Spleen (tissue), 11 donors: Measurements from ENCODE around the gene ARSG. TPM values are rescaled to one million over a fixed set of nuclear protein-coding genes. Genes with fewer than 3 reads are reported as not detected.

Experiments used
- DNase-seq: peaks from one replicate; pipeline ENCODE4 v3.0.0-alpha.2; 2020
- H3K27ac ChIP-seq, 8 donors: fragments of 200-600 bp; sonication (generic) in 7 of 8; 1 replicate in 4 of 8; 2 replicates in 4 of 8; pipeline versions ENCODE4 v1.5.0 to v1.8.0; 2016 to 2021; ENCODE audit warnings: inconsistent platforms in 4 of 8, mild to moderate bottlenecking in 4 of 8, moderate library complexity in 1 of 8
- H3K27me3 ChIP-seq, 7 donors: fragments of 200-600 bp; sonication (generic) in 6 of 7; replicated peaks in 1 of 7; 1 replicate in 4 of 7; 2 replicates in 3 of 7; pipeline versions ENCODE4 v1.5.0 to v1.8.0; 2016 to 2021; ENCODE audit warnings: inconsistent platforms in 3 of 7, mild to moderate bottlenecking in 1 of 7
- H3K36me3 ChIP-seq, 6 donors: fragments of 200-600 bp; sonication (generic) in 5 of 6; 1 replicate in 4 of 6; 2 replicates in 2 of 6; pipeline versions ENCODE4 v1.5.0 to v1.8.0; 2016 to 2021; ENCODE audit warnings: inconsistent platforms in 2 of 6
- H3K4me1 ChIP-seq, 6 donors: fragments of 200-600 bp; sonication (generic) in 5 of 6; 1 replicate in 3 of 6; 2 replicates in 3 of 6; pipeline versions ENCODE4 v1.5.0 to v1.8.0; 2016 to 2021; ENCODE audit warnings: inconsistent platforms in 3 of 6
- H3K4me3 ChIP-seq, 8 donors: fragments of 200-600 bp; sonication (generic) in 7 of 8; 1 replicate in 4 of 8; 2 replicates in 4 of 8; pipeline versions ENCODE4 v1.5.0 to v1.8.0; 2016 to 2021; ENCODE audit warnings: inconsistent platforms in 4 of 8, mild to moderate bottlenecking in 4 of 8, moderate library complexity in 2 of 8
- H3K9me3 ChIP-seq, 8 donors: fragments of 200-600 bp; sonication (generic) in 7 of 8; 1 replicate in 4 of 8; 2 replicates in 4 of 8; pipeline versions ENCODE4 v1.5.0 to v1.8.0; 2016 to 2021; ENCODE audit warnings: inconsistent platforms in 4 of 8
- POLR2A ChIP-seq, 3 donors: fragments of 450-650 bp; IDR thresholded peaks; one replicate each; pipeline ENCODE4 v1.5.1; 2017; ENCODE audit warnings: antibody characterized with exemption in 3 of 3, mild to moderate bottlenecking in 1 of 3
- POLR2AphosphoS5 ChIP-seq, 3 donors: sonication (generic); formaldehyde crosslinking; IDR thresholded peaks; one replicate each; pipeline ENCODE4 v1.5.1; 2017; ENCODE audit warnings: antibody characterized with exemption in 3 of 3
- WGBS, 5 donors: extraction: QIAGEN DNeasy Blood & Tissue Kit in 3 of 5; methylation state at CpG; one replicate each; pipeline versions ENCODE4 v1.1.5 to v1.1.7; 2013 to 2018; 5-methylcytosine and 5-hydroxymethylcytosine counted together
- intact Hi-C: fragments of 100-400 bp; cut with DNase I; formaldehyde crosslinking; loops from one replicate; pipeline ENCODE4 v1.15.0; 2023; ENCODE audit warnings: low total_unique reads
- microRNA-seq, 3 donors: library from miRNA; unstranded; fragments of <30 nt; microRNA quantifications; one replicate each; pipeline versions ENCODE4 to v1.1.0, GENCODE V29; 2019 to 2020
- polyA plus RNA-seq, 3 donors: library from polyadenylated mRNA; stranded (reverse); fragments of 200-250 nt; gene quantifications; one replicate each; pipeline ENCODE4 v1.2.1, GENCODE V29; 2013
- small RNA-seq, 4 donors: library from RNA; depleted of rRNA; stranded (forward); fragments of <200 nt; gene quantifications; one replicate each; pipeline ENCODE3, GENCODE V24; 2016
- total RNA-seq, 7 donors: library from RNA; depleted of rRNA in 3 of 7; stranded (reverse); fragments of >200 nt in 3 of 7; fragmentation: NEBNext Ultra II Directional in 4 of 7; extraction: Animal tissue kit (Norgen Biotek cat#: 25700) in 4 of 7; gene quantifications; one replicate each; pipeline versions ENCODE4 v1.1.0 to v1.2.1, GENCODE V29; 2016 to 2021
- TF ChIP-seq, protein P1 (sequence below), 11 experiments: fragments of 200-600 bp in 7 of 11; fragments of 450-650 bp in 4 of 11; sonication (generic) in 4 of 11; IDR thresholded peaks in 8 of 11; conservative IDR thresholded peaks in 3 of 11; 1 replicate in 7 of 11; 2 replicates in 4 of 11; pipeline versions ENCODE4 v1.4.0 to v1.8.0; 2016 to 2021; ENCODE audit warnings: antibody characterized with exemption in 11 of 11, inconsistent platforms in 4 of 11, mild to moderate bottlenecking in 1 of 11
- donor health status: healthy with polysubstance abuse.
- donor health status: DM: no; HTN: no; CAD: no; lungs with moderate emphysema.
- donor health status: DM: no; HTN: no; CAD: no.
- donor health status: Bipolar disorder and iron deficiency.
- donor health status: healthy.
- donor health status: DM: no; HTN: no; CAD: no.
- donor health status: DM: yes; HTN: yes; CAD: no.

ARSG gene
- total and polyA plus RNA-seq, 10 donors = 1.5 to 24.3 (median 14.2) TPM

DNA sequence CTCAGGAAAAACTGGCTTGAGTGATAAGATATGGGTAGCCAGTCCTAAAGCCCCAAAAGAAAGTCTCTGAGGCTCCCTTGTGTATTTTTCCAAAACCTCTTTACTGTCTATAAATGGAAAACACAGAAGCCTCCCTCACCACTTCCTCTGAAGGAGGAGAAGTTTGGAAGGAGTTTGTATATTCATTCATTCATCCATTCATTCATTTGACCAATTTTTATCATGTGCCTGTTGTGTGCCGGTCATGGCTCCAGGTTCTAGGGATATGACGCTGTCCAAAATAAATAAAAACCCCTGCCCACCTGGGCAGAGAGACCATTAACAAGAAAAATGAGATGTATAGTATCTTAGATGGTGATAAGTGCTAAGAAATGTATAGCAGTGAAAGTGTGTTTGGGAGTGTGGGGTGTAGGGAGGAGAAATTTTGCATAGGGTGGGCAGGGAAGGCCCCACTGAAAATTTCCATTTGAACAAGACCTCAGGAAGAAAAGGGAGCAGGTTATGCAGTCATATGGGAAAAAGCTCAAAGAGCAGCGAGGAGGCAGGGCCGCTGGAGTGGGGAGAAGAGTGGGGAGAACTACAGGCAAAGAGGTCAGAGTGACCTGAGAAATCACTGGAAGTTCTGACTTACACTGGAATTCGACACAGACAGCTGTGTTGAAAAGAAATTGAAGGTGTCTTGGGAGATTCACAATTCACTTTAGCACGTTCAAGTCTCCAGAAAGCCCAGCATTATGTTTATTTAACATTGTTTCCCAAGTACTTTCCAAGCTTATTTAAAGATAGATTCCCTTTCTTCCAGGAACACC is 172.1 kb downstream of the ARSG start:
- TF ChIP-seq, protein P1, sequence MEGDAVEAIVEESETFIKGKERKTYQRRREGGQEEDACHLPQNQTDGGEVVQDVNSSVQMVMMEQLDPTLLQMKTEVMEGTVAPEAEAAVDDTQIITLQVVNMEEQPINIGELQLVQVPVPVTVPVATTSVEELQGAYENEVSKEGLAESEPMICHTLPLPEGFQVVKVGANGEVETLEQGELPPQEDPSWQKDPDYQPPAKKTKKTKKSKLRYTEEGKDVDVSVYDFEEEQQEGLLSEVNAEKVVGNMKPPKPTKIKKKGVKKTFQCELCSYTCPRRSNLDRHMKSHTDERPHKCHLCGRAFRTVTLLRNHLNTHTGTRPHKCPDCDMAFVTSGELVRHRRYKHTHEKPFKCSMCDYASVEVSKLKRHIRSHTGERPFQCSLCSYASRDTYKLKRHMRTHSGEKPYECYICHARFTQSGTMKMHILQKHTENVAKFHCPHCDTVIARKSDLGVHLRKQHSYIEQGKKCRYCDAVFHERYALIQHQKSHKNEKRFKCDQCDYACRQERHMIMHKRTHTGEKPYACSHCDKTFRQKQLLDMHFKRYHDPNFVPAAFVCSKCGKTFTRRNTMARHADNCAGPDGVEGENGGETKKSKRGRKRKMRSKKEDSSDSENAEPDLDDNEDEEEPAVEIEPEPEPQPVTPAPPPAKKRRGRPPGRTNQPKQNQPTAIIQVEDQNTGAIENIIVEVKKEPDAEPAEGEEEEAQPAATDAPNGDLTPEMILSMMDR (IDR thresholded peaks at IDR 0.05 in 8 of 11, conservative IDR thresholded peaks at IDR 0.05 in 3 of 11) = peak in 3 of 11 experiments; percentile 37 to 64 (median 48)
- no peak for TF ChIP-seq POLR2AphosphoS5 (IDR thresholded peaks at IDR 0.05)
- TF ChIP-seq POLR2A (IDR thresholded peaks at IDR 0.05) = no peak
- no peaks in the 10 kb centered on the region for H3K27me3 ChIP-seq
- no peak overlapping the region for H3K4me3 ChIP-seq
- intact Hi-C loops = loop anchor here (10.0 kb wide), 2 partner anchors 199 to 289 kb away; no protein-coding TSS in a partner anchor
- no peaks in the 10 kb centered on the region for H3K36me3 ChIP-seq
- WGBS, 5 donors = 53 to 64% (median 60%) methylated on average over 6 of the region's 6 CpGs
- H3K4me1 ChIP-seq = peaks cover 0 to 52% (median 41%) of the 10 kb centered on the region in 6 donors
- DNase-seq = no peak
- H3K27ac ChIP-seq = no peak overlapping the region
- no peaks in the 10 kb centered on the region for H3K9me3 ChIP-seq

DNA sequence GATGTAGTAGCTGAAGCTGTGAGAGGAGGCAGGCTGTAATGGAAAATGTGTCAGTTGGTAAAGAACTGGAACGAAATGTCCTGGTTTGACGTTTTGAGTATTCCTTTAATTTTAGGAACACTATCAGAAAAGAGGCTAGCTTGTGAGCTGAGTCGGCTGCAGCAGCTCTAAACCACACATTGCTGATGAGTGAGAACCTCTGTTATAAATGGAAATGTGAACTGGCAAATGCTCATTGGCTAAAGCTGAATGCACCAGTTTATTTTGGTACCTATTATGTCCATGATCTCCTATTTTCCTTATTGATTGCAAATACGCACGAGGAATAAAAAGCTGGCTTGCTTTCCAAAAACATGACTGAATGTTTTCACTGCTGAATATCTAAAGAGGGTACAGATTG is 177.0 kb downstream of the ARSG start:
- Histone ChIP-seq H3K27ac (no peak overlapping the region), H3K4me1 (peaks cover 0 to 6% (median 4%) of the 10 kb centered on the region in 6 donors), H3K36me3 (no peaks in the 10 kb centered on the region), H3K4me3 (no peak overlapping the region), H3K9me3 (no peaks in the 10 kb centered on the region), H3K27me3 (no peaks in the 10 kb centered on the region)
- intact Hi-C loops = loop anchor here (10.0 kb wide), 2 partner anchors 204 to 294 kb away; no protein-coding TSS in a partner anchor
- DNase-seq = no peak
- 62 to 81% (median 74%) methylated on average over 5 of the region's 5 CpGs for WGBS, 5 donors
- no peak for TF ChIP-seq POLR2AphosphoS5 (IDR thresholded peaks at IDR 0.05)

DNA sequence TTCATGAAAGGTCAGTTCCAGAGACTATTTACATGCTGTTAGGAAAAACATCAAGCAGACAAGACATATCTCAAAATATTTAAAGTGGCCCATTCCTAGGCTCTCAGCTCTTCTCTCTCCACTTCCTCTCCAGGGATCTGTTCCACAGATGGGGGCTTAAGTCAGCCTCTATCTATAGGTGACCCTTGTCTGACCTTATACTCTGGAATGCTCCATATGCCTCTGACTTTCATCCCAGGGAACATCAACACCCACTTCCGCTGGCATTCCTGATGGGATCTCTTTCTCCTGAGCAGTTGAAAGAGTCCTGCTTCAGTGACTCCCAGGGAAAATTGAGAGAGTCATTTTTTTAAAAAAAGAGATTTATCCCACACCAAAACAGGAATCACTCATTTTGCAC is 177.5 kb downstream of the ARSG start:
- no peak for DNase-seq
- Histone ChIP-seq H3K4me1 (peaks cover 0 to 6% (median 4%) of the 10 kb centered on the region in 6 donors), H3K36me3 (no peaks in the 10 kb centered on the region), H3K4me3 (no peak overlapping the region), H3K9me3 (no peaks in the 10 kb centered on the region), H3K27me3 (no peaks in the 10 kb centered on the region), H3K27ac (no peak overlapping the region)
- TF ChIP-seq, protein P1 (IDR thresholded peaks at IDR 0.05 in 8 of 11, conservative IDR thresholded peaks at IDR 0.05 in 3 of 11) = no peak
- TF ChIP-seq POLR2A (IDR thresholded peaks at IDR 0.05) (no peak), POLR2AphosphoS5 (IDR thresholded peaks at IDR 0.05) (no peak)
- 91 to 100% (median 93%) methylated on average over 1 of the region's 1 CpG for WGBS, 5 donors
- intact Hi-C loops = loop anchor here (10.0 kb wide), 2 partner anchors 204 to 294 kb away; no protein-coding TSS in a partner anchor

Small RNA genes lying within 50 kb of the gene (microRNA-seq; reads per million reads assigned to microRNA genes)
- 0 to 0.36 (median 0) reads per million in 3 donors for gene MIR635

Small RNA genes lying within 50 kb of the gene (small RNA-seq; reads per million reads assigned to genes)
- gene MIR635 = 0 reads per million in 4 donors

Other genes starting within 250 kb of the ARSG start
- 10 to 100 TPM; 40.4 to 55.0 (median 49.2) TPM for gene AMZ2, start 43.5 kb upstream of the ARSG start, total RNA-seq
- gene AMZ2, start 43.5 kb upstream of the ARSG start, polyA plus RNA-seq = 10 to 100 TPM; 60.1 to 75.1 (median 64.4) TPM
- 1 to 10 TPM; 4.4 to 8.7 (median 7.1) TPM for gene SLC16A6, start 368 bp upstream of the ARSG start, total RNA-seq
- gene SLC16A6, start 368 bp upstream of the ARSG start, polyA plus RNA-seq = 1 to 10 TPM; 1.5 to 2.1 (median 1.8) TPM
- gene WIPI1, start 166.0 kb downstream of the ARSG start, total RNA-seq = 10 to 100 TPM; 23.6 to 38.3 (median 27.8) TPM
- 1 to 10 TPM; 7.2 to 9.5 (median 7.7) TPM for gene WIPI1, start 166.0 kb downstream of the ARSG start, polyA plus RNA-seq
- 100 to 1,000 TPM; 293 to 392 (median 319) TPM for gene PRKAR1A, start 220.9 kb downstream of the ARSG start, total RNA-seq
- gene PRKAR1A, start 220.9 kb downstream of the ARSG start, polyA plus RNA-seq = 10 to 100 TPM; 36.2 to 72.3 (median 52.9) TPM